ENCODE measurements around the gene P2RY11. TPM values are rescaled to one million over a fixed set of nuclear protein-coding genes. Genes with fewer than 3 reads are reported as not detected.

The P2RY11 gene
- total and polyA plus RNA-seq, 4 donors: 0.68 to 5.3 (median 3.7) TPM

DNA sequence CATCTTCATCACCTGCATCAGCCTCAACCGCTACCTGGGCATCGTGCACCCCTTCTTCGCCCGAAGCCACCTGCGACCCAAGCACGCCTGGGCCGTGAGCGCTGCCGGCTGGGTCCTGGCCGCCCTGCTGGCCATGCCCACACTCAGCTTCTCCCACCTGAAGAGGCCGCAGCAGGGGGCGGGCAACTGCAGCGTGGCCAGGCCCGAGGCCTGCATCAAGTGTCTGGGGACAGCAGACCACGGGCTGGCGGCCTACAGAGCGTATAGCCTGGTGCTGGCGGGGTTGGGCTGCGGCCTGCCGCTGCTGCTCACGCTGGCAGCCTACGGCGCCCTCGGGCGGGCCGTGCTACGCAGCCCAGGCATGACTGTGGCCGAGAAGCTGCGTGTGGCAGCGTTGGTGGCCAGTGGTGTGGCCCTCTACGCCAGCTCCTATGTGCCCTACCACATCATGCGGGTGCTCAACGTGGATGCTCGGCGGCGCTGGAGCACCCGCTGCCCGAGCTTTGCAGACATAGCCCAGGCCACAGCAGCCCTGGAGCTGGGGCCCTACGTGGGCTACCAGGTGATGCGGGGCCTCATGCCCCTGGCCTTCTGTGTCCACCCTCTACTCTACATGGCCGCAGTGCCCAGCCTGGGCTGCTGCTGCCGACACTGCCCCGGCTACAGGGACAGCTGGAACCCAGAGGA is 2.6 kb downstream of the P2RY11 start:
- DNase-seq (ENCODE audit: low spot score): no peak
- TF ChIP-seq, protein P1, sequence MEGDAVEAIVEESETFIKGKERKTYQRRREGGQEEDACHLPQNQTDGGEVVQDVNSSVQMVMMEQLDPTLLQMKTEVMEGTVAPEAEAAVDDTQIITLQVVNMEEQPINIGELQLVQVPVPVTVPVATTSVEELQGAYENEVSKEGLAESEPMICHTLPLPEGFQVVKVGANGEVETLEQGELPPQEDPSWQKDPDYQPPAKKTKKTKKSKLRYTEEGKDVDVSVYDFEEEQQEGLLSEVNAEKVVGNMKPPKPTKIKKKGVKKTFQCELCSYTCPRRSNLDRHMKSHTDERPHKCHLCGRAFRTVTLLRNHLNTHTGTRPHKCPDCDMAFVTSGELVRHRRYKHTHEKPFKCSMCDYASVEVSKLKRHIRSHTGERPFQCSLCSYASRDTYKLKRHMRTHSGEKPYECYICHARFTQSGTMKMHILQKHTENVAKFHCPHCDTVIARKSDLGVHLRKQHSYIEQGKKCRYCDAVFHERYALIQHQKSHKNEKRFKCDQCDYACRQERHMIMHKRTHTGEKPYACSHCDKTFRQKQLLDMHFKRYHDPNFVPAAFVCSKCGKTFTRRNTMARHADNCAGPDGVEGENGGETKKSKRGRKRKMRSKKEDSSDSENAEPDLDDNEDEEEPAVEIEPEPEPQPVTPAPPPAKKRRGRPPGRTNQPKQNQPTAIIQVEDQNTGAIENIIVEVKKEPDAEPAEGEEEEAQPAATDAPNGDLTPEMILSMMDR (IDR thresholded peaks at IDR 0.05; ENCODE audit: low read depth, low read length, missing input control): no peak
- no peak for TF ChIP-seq YY1 (IDR thresholded peaks at IDR 0.05)
- TF ChIP-seq SP1 (IDR thresholded peaks at IDR 0.05): no peak
- TF ChIP-seq RAD21 (IDR thresholded peaks at IDR 0.05): no peak
- TF ChIP-seq EGR1 (IDR thresholded peaks at IDR 0.05; ENCODE audit: low read depth in 2 of 2): no peak
- TF ChIP-seq GABPA (IDR thresholded peaks at IDR 0.05 in 1 of 2, conservative IDR thresholded peaks at IDR 0.05 in 1 of 2): no peak
- TF ChIP-seq, protein P2, sequence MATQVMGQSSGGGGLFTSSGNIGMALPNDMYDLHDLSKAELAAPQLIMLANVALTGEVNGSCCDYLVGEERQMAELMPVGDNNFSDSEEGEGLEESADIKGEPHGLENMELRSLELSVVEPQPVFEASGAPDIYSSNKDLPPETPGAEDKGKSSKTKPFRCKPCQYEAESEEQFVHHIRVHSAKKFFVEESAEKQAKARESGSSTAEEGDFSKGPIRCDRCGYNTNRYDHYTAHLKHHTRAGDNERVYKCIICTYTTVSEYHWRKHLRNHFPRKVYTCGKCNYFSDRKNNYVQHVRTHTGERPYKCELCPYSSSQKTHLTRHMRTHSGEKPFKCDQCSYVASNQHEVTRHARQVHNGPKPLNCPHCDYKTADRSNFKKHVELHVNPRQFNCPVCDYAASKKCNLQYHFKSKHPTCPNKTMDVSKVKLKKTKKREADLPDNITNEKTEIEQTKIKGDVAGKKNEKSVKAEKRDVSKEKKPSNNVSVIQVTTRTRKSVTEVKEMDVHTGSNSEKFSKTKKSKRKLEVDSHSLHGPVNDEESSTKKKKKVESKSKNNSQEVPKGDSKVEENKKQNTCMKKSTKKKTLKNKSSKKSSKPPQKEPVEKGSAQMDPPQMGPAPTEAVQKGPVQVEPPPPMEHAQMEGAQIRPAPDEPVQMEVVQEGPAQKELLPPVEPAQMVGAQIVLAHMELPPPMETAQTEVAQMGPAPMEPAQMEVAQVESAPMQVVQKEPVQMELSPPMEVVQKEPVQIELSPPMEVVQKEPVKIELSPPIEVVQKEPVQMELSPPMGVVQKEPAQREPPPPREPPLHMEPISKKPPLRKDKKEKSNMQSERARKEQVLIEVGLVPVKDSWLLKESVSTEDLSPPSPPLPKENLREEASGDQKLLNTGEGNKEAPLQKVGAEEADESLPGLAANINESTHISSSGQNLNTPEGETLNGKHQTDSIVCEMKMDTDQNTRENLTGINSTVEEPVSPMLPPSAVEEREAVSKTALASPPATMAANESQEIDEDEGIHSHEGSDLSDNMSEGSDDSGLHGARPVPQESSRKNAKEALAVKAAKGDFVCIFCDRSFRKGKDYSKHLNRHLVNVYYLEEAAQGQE (IDR thresholded peaks at IDR 0.05): no peak
- TF ChIP-seq, protein P3, sequence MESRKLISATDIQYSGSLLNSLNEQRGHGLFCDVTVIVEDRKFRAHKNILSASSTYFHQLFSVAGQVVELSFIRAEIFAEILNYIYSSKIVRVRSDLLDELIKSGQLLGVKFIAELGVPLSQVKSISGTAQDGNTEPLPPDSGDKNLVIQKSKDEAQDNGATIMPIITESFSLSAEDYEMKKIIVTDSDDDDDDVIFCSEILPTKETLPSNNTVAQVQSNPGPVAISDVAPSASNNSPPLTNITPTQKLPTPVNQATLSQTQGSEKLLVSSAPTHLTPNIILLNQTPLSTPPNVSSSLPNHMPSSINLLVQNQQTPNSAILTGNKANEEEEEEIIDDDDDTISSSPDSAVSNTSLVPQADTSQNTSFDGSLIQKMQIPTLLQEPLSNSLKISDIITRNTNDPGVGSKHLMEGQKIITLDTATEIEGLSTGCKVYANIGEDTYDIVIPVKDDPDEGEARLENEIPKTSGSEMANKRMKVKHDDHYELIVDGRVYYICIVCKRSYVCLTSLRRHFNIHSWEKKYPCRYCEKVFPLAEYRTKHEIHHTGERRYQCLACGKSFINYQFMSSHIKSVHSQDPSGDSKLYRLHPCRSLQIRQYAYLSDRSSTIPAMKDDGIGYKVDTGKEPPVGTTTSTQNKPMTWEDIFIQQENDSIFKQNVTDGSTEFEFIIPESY (IDR thresholded peaks at IDR 0.05): no peak
- no peak for TF ChIP-seq FOXA2 (IDR thresholded peaks at IDR 0.05)
- TF ChIP-seq, protein P4, sequence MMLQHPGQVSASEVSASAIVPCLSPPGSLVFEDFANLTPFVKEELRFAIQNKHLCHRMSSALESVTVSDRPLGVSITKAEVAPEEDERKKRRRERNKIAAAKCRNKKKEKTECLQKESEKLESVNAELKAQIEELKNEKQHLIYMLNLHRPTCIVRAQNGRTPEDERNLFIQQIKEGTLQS (IDR thresholded peaks at IDR 0.05): no peak
- TF ChIP-seq RXRA (IDR thresholded peaks at IDR 0.05): no peak
- TF ChIP-seq JUND (IDR thresholded peaks at IDR 0.05): no peak
- no peak for TF ChIP-seq HNF4A (conservative IDR thresholded peaks at IDR 0.05)
- no peak for TF ChIP-seq NR2F2 (IDR thresholded peaks at IDR 0.05)
- TF ChIP-seq FOXA1 (IDR thresholded peaks at IDR 0.05): no peak
- no peak for TF ChIP-seq TAF1 (conservative IDR thresholded peaks at IDR 0.05)
- TF ChIP-seq, protein P5, sequence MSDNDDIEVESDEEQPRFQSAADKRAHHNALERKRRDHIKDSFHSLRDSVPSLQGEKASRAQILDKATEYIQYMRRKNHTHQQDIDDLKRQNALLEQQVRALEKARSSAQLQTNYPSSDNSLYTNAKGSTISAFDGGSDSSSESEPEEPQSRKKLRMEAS (IDR thresholded peaks at IDR 0.05): no peak
- TF ChIP-seq HNF4G (IDR thresholded peaks at IDR 0.05): no peak
- no peak overlapping the region for H3K27ac ChIP-seq (ENCODE audit: low read depth in 1 of 2, low read length in 2 of 2)
- H3K9me3 ChIP-seq (ENCODE audit: control insufficient read depth in 4 of 4, low read length in 3 of 4): no peaks in the 10 kb centered on the region
- H3K4me3 ChIP-seq (ENCODE audit: low read depth in 1 of 3, low read length in 3 of 3): no peak overlapping the region
- H3K36me3 ChIP-seq (ENCODE audit: control insufficient read depth in 4 of 4, insufficient read depth in 3 of 4, low read depth in 1 of 4, low read length in 3 of 4): peaks cover 18 to 62% (median 24%) of the 10 kb centered on the region in 4 donors
- no peak overlapping the region for H3K9ac ChIP-seq (ENCODE audit: low read depth in 1 of 2, low read length in 2 of 2)
- H3K27me3 ChIP-seq (ENCODE audit: control insufficient read depth in 4 of 4, insufficient read depth in 4 of 4, low read length in 3 of 4): no peaks in the 10 kb centered on the region
- WGBS: 94% methylated on average over 43 of the region's 43 CpGs
- H3K4me1 ChIP-seq (ENCODE audit: control insufficient read depth in 4 of 4, insufficient read depth in 4 of 4, low read length in 3 of 4): peaks cover 4 to 16% (median 10%) of the 10 kb centered on the region in 4 donors

Measured in liver (tissue), 9 donors.